Pancreas (tissue), 10 donors: ENCODE measurements around the gene CWH43. TPM values are rescaled to one million over a fixed set of nuclear protein-coding genes. Genes with fewer than 3 reads are reported as not detected.

Experiments used
- ATAC-seq, 4 donors: fragments of 200-7000 bp; cut with Tn5 transposase; one replicate each; pipeline versions ENCODE4 v1.8.0 to v1.9.1; 2020; ENCODE audit warnings: mild to moderate bottlenecking in 4 of 4, moderate library complexity in 4 of 4
- DNase-seq, 6 donors: peaks; one replicate each; pipeline ENCODE4 v3.0.0-alpha.2; 2020
- FAIRE-seq: peaks from 2 replicates; lab custom pipeline; 2012; peaks lifted over from hg19 to GRCh38; lab: Jason Lieb, UNC
- H3K27ac ChIP-seq, 4 donors: fragments of 200-600 bp; sonication (generic); 1 replicate in 3 of 4; 2 replicates in 1 of 4; pipeline versions ENCODE4 v1.5.0 to v1.8.0; 2020
- H3K27me3 ChIP-seq, 4 donors: fragments of 200-600 bp; one replicate each; pipeline ENCODE4 v1.8.0; 2021
- H3K36me3 ChIP-seq, 3 donors: fragments of 200-600 bp; sonication (generic) in 1 of 3; one replicate each; pipeline versions ENCODE4 v1.5.0 to v1.8.0; 2020 to 2021
- H3K4me1 ChIP-seq, 3 donors: fragments of 200-600 bp; one replicate each; pipeline ENCODE4 v1.8.0; 2021
- H3K4me3 ChIP-seq, 4 donors: fragments of 200-600 bp; sonication (generic) in 2 of 4; one replicate each; pipeline versions ENCODE4 v1.5.0 to v1.8.0; 2020 to 2021
- H3K9me3 ChIP-seq, 4 donors: fragments of 200-600 bp; one replicate each; pipeline ENCODE4 v1.8.0; 2021
- CTCF ChIP-seq, 4 donors: fragments of 200-600 bp; sonication (generic) in 3 of 4; IDR thresholded peaks; one replicate each; pipeline versions ENCODE4 v1.5.0 to v1.8.0; 2021; ENCODE audit warnings: antibody characterized with exemption in 4 of 4
- WGBS, 2 donors: extraction: QIAGEN DNeasy Blood & Tissue Kit; methylation state at CpG; one replicate each; pipeline ENCODE4 v1.1.7; 2013; 5-methylcytosine and 5-hydroxymethylcytosine counted together
- intact Hi-C, 3 donors: fragments of 100-400 bp; cut with DNase I; formaldehyde crosslinking; loops; one replicate each; pipeline versions ENCODE4 v1.11.1 to v1.14.2; 2022
- polyA plus RNA-seq, 2 donors: library from polyadenylated mRNA; stranded (reverse); fragments of 200-250 nt; gene quantifications; one replicate each; pipeline ENCODE4 v1.2.3, GENCODE V29; 2013
- total RNA-seq, 6 donors: library from RNA; stranded (reverse); fragmentation: NEBNext Ultra II Directional in 4 of 6; extraction: Animal tissue kit (Norgen Biotek cat#: 25700) in 4 of 6; gene quantifications; one replicate each; pipeline versions ENCODE4 v1.2.1 to v1.2.4, GENCODE V29; 2021 to 2023
- donor health status: healthy with polysubstance abuse.
- donor health status: DM: no; HTN: no; CAD: no; lungs with moderate emphysema.
- donor health status: DM: no; HTN: no; CAD: no.
- donor health status: control.
- donor health status: control.
- donor health status: Bipolar disorder and iron deficiency.
- donor health status: DM: yes; HTN: yes; CAD: no.
- donor health status: DM: no; HTN: no; CAD: no.
- donor health status: DM: no; HTN: no; CAD: no.
- donor health status: DM: yes; HTN: yes; CAD: no.

CWH43 gene
- total and polyA plus RNA-seq, 8 donors = 0.06 TPM; not detected in 7

DNA sequence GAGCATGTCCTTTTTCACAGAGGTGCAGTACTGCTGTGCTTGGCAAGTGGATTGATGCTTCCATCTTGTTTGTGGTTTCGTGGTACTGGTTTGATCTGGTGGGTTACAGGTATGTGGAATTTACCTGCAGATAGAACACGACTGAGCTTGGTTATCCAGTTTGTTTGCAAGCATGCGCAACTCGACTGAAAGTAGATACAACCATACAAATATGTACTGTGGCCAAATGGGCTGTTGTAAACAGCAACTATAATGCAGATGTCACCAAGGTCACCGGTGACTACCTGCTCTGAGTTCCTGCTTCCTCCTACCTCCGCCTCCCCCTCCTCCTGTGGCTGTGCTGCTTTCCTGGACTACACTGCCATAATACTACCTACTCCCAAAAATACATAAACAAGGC, 12.4 kb downstream of the CWH43 start:
- ATAC-seq = no peak
- no peak for TF ChIP-seq CTCF (IDR thresholded peaks at IDR 0.05)
- WGBS, 2 donors = 63 to 72% methylated on average over 6 of the region's 6 CpGs
- H3K4me1 ChIP-seq = no peaks in the 10 kb centered on the region
- intact Hi-C loops = no loop called here
- no peak for DNase-seq
- no peaks in the 10 kb centered on the region for H3K9me3 ChIP-seq
- FAIRE-seq = no peak
- no peaks in the 10 kb centered on the region for H3K36me3 ChIP-seq
- H3K27ac ChIP-seq = no peak overlapping the region
- no peaks in the 10 kb centered on the region for H3K27me3 ChIP-seq
- H3K4me3 ChIP-seq = no peak overlapping the region

- Histone ChIP-seq H3K4me1 (no peaks in the 10 kb centered on the region), H3K9me3 (no peaks in the 10 kb centered on the region), H3K36me3 (no peaks in the 10 kb centered on the region), H3K27ac (no peak overlapping the region), H3K27me3 (no peaks in the 10 kb centered on the region), H3K4me3 (no peak overlapping the region)
- TF ChIP-seq CTCF (IDR thresholded peaks at IDR 0.05) = no peak
- no peak for FAIRE-seq
- intact Hi-C loops = no loop called here
- no peak for DNase-seq
- no peak for ATAC-seq
These were observed 14.7 kb downstream of the CWH43 start for GRCh38 chr4:49000806-49001205.

DNA sequence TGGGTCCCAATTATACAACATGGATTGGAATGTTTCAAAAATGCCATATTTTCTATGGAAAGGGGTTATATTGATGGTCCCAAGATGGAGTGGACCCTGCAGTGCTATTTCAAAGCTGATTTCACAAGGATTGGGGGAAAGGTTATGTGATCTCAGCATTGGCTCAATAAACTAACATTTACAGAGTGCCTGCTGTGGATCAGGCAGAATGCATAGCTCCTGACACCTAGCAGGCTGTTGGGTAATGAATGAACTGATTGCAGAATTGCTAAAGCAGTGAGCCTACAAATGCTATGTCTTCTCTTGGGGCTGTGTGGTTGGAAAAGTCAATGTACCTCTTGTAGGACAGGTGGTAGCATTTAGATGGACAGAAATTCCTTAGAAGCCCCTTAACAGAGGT, 16.9 kb downstream of the CWH43 start:
- FAIRE-seq = no peak
- Histone ChIP-seq H3K4me1 (no peaks in the 10 kb centered on the region), H3K4me3 (no peak overlapping the region), H3K27ac (no peak overlapping the region), H3K36me3 (no peaks in the 10 kb centered on the region), H3K9me3 (no peaks in the 10 kb centered on the region), H3K27me3 (no peaks in the 10 kb centered on the region)
- ATAC-seq = no peak
- intact Hi-C loops = no loop called here
- no peak for TF ChIP-seq CTCF (IDR thresholded peaks at IDR 0.05)
- DNase-seq = no peak

DNA sequence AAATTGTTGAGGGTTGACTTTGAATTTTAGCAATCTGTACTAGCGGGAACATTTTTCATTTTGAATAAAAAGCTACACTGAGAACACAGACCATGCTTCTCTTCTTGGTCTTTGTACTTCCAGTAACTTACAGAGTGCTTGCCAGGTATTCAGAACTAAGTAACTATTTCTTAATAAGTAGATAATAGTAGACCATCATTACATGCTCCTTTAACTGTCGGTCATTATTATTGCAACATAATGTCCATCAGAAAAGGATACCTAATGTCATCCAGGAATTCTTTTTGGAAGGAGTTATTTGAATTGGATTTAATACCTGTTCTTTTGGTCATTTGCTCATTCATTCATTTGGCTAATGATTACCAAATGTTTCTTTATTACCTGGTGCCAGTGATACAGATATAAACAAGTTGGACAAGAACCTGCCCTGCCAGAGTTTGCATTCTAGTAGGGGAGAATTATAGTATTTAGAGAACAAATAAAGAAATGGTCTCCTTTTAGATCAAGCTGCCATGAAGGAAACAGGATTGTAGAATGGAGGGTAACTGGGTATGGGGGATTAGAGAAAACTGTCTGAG, 32.7 kb downstream of the CWH43 start:
- FAIRE-seq = no peak
- Histone ChIP-seq H3K27me3 (no peaks in the 10 kb centered on the region), H3K36me3 (no peaks in the 10 kb centered on the region), H3K27ac (no peak overlapping the region), H3K9me3 (no peaks in the 10 kb centered on the region), H3K4me1 (no peaks in the 10 kb centered on the region), H3K4me3 (no peak overlapping the region)
- intact Hi-C loops = no loop called here
- no peak for DNase-seq
- WGBS, 2 donors = 72 to 93% methylated on average over 2 of the region's 2 CpGs
- TF ChIP-seq CTCF (IDR thresholded peaks at IDR 0.05) = no peak
- ATAC-seq = no peak

- 21 to 25% methylated on average over 11 of the region's 11 CpGs for WGBS, 2 donors
- peak in 1 of 4 donors; percentile 6 for TF ChIP-seq CTCF (IDR thresholded peaks at IDR 0.05)
- H3K4me1 ChIP-seq = no peaks in the 10 kb centered on the region
- no peaks in the 10 kb centered on the region for H3K36me3 ChIP-seq
- H3K27ac ChIP-seq = no peak overlapping the region
- no peaks in the 10 kb centered on the region for H3K9me3 ChIP-seq
- DNase-seq (no peak), FAIRE-seq (no peak), ATAC-seq (no peak)
- H3K4me3 ChIP-seq = no peak overlapping the region
- intact Hi-C loops = no loop called here
- H3K27me3 ChIP-seq = peaks cover 0 to 3% (median 0%) of the 10 kb centered on the region in 4 donors
These were observed 46.5 kb downstream of the CWH43 start for GRCh38 chr4:49032440-49033161.
